Stimulated activated CD8-positive, alpha-beta memory T cell treated with anti-CD3 and anti-CD28 coated beads, Interleukin-12 subunit alpha, Interleukin-12 subunit beta, amount 100 ng/mL, for 1 hour (primary cell): ENCODE results near the gene PLXND1.

Experiments
- DNase-seq: peaks from one replicate; pipeline ENCODE4 v3.0.0-alpha.2; 2020; ENCODE audit warnings: low read depth

Gene PLXND1

GRCh38 chr3:129563332-129563731 is 43.1 kb downstream of the PLXND1 start:
- no peak for DNase-seq

DNA sequence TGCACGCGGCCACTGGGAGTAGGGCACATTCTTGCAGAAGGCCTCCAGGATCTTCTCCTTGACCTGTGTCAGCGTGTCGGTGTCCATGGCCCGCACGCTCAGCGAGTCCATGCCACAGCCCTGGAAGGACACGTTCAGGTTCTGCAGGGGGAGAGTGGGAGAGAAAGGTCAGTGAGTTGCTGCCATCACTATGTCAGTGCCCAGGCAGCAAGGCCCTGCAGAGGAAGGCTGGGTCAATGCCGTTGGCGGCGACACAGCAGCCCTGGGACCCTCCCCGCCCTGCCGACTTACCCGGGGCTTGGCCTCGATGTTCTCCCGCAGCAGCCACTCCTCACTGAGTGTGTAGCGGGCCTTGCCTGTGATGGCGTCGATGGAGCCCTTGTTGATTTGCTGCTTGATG is 43.7 kb downstream of the PLXND1 start:
- no peak for DNase-seq

DNA sequence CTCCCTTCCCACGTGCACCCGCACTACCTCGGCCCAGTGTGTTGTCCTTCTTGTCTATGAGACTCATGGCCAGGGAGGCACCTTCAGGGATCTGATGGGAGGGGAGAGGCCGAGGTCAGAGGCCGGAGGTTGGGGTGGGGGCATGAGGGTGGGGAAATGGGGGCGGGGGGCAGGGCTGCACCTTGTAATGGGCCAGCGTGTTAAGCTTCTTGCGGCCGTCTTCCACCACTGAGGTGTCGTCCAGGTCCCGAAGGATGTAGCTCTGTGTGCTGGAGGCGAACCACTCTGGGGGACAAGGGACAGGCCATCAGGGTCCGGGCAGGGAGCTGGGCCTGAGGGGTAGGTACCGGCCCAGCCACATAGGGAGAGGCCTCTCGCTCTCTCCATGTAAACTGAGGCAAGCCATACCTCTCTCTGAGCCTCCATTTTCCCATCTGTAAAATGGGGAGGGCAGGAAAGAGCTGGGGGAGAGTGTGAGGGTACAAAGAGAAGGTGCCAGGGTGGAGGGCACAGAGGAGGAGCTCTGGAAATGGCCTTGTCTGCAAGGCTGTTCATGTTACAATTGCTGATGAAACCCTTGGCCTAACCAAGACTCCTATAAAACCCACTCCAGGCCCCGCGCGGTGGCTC is 44.7 kb downstream of the PLXND1 start:
- DNase-seq = no peak

- DNase-seq = no peak
Measured at GRCh38 chr3:129560911-129561594, 45.4 kb downstream of the PLXND1 start.

DNA sequence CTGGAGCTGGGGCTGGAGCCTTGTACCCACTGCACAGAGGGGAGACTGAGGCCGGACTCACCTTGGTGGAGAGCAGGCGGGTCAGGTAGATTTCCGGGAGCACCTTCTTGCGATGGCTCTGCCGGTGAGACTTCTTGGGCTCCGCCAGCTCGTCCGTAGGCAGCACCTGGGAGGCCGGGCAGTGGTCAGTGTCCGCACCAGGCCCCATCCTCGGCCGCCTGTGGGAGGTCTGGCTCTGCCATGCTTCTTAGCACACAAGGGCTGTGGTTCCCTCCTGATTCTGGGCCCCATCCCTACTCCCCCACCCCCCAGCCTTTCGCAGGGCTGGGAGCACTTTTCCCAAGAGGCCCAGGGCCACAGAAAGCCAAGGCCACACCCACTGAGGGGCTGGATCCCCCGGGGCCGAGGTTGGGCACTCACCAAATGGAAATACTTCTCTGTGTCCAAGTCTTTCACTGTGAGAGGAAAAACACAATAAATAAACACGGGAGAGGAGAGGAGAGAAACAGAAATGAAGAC is 46.1 kb downstream of the PLXND1 start:
- DNase-seq = no peak

DNA sequence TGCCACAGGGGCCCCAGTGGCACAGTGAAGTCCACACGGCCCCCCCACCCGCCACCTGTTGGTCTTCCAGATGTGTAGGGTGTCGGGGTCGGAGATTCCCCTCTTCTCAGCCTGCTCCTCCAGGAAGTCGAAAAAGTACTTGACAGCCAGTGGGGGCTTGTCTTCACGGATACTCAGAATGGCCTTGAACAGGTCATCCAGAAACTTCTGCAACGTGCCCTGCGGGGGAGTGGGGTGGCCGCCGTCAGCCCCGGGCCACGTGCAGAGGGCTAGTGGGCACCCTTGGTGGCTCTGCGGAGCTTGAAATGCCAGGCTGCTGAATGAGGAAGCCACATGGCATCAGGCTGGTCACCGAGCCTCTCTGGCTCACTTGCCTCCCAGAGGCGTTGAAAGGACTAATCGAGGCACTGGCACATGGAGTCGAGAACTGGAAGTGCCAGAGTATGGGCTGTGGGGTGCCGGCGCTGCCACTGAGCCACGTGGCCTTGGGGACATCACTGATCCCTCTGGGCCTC is 46.9 kb downstream of the PLXND1 start:
- DNase-seq = no peak

DNA sequence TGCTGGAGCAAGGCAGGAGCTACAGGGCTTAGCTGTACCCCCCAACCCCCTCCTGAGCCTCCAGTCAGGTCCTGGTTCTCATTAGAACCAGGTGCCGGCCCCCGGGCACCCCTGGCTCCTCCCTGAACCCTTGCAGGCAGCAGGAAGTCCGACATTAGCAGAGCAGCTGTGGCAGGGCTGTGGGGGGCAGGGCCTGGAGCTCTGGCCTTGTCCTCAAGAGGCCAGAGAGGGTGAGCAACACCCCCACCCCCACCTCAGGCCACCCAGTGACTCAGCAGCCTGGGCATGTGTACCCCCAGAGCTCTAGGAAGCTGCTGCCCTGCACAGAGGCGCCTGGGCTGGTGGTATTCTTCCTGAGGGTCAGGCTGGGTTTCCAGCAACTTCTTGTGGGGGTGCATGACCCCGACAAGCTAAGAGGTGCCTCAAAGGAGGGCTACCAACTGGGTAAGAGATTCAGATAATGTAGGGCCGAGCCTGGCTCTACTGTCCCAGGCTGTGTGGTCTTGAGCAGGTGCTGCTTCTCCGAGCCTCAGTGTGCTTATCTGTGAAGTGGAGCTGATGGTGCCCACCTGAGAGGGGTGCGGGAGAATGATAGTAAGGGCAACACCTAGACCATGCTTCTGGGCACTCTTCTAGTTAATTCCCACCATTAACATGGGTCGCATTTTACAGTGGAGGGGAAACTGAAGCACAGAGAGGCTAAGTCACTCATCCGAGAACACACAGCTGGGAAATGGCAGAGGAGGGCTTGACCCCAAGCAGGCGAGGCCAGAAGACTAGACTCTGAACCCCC is 47.5 kb downstream of the PLXND1 start:
- no peak for DNase-seq

- DNase-seq = no peak
Measured at GRCh38 chr3:129558081-129558771, 48.2 kb downstream of the PLXND1 start.

- no peak for DNase-seq
Measured at GRCh38 chr3:129557548-129557894, 49.0 kb downstream of the PLXND1 start.

- no peak for DNase-seq
Measured at GRCh38 chr3:129556890-129557547, 49.5 kb downstream of the PLXND1 start.

DNA sequence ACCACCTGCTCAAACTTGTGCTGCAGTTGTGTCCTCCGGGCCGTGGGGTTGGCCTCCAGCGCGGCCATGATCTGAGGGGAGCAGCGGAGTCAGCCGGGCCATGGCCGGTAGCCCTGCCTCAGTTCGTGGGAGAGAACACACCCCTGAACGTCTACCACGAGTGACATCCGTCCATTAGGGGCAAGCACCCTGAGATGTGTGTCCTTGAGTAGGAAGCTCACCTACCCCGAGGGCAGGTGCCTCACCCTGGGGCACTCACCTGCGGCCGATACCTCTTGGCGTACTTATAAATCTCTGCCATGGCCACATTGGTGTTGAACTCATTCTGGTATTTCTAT is 50.1 kb downstream of the PLXND1 start:
- no peak for DNase-seq

GRCh38 chr3:129555616-129556357 is 50.7 kb downstream of the PLXND1 start:
- no peak for DNase-seq

DNA sequence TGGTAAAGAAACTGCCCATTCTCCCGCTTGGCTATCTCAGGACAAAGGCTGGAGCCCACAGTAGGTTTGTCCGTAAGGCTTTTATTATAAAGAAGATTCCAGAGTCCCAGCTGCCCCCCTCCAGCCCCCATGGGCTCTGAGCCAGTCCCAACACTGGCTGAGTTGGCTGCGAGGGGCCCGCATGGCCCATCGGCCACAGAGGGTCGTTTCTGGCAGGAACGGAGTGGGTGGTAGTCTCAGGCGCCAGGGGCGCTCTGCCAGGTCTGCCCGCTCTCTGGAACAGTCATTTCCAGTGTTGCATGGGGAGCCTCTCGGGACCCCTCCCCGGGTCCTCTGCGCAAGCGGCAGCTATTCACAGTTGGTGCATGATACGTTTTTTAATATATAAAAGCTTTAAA is 51.3 kb downstream of the PLXND1 start:
- DNase-seq = no peak

DNA sequence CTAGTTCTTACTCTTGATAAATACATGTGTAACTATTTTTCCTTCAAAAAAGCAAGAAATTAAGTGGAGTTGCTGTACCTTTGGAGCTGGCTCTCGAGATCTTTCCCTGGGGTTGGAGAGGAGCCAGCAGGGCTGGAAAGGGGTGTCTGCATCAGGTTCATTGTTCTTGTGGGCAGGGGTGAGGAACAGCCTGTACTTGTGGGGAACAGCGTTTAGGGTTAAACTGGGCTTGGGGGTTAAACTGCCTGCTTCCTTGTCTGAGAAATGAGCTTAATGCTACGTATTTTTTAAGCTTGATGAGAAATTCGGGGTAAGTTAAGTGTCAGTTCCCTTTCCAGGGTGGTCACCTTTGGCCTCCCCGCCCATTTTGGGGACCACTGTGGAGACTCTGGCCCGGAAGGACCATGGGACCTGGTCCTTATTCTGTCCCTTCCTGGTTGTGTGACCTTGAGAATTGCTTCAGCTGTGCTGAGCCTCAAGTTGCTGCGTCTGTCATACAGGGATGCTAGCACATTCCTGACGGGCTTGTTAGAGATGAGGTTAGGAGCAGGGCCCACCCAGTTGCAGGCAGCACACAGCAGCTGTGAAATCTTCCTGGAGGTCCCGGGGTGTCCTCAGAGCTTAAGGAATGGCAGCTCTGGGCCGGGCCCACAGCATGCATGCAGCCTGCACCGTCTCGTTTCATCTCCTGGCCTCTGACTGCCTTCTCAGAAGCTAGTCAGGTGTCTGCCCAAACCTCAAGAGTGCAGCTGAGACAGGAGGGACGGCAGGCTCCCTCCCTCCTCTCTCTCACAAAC is 51.9 kb downstream of the PLXND1 start:
- no peak for DNase-seq

GRCh38 chr3:129553719-129554118 is 52.8 kb downstream of the PLXND1 start:
- DNase-seq = no peak

DNA sequence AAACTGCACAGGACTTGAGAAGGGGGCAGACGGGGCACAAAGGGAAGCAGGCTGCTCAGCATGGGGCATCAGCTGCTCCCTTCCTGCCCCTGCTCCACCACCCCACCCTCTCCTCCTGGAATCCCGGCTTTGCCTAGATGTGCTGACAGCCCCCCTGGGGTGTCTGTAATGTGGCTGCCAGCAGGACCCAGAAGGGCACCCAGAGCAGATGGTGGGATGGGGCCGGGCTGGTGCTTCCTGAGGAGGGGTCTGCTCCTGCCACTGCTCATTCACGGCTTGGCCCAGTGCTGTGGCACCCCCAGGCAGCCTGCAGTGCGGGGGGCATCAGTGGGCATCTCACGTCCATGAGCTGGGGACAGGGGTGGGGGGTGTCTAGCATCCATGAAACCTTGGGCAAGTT is 53.3 kb downstream of the PLXND1 start:
- DNase-seq = no peak

DNA sequence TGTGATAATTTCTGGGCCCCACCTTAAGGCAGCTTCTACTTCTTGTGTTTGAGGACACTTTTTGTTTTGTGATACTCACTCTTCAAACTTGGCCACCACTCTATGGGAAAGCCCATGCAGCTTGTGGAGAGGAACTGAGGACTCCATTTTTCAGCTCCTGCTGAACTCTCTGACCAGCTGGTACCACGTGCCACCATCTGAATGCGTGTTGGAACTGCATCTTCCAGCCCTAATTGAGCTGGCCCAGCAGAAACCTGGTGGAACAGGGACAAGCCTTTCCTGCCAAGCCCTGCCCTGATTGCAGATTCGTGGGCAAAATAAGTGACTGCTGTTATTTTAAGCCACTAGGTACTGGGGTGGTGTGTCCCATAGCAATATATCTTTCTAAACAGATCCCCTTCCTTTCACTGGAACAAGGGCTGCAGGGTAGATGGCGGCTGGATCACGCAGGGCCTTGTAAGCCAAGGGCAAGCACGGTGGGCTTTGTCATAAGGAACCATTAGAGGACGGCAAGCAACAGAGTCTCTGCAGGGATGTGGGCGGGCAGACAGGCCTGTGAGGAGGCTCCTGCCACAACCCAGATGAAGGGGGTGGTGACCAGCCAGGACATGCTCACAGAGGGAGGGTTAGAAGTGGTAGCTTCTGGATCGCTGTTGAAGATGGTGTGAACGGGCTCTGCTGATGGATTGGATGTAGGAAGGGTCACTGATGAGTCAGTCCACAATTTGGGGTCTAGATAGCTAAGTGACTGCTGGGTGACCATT is 54.0 kb downstream of the PLXND1 start:
- no peak for DNase-seq

DNA sequence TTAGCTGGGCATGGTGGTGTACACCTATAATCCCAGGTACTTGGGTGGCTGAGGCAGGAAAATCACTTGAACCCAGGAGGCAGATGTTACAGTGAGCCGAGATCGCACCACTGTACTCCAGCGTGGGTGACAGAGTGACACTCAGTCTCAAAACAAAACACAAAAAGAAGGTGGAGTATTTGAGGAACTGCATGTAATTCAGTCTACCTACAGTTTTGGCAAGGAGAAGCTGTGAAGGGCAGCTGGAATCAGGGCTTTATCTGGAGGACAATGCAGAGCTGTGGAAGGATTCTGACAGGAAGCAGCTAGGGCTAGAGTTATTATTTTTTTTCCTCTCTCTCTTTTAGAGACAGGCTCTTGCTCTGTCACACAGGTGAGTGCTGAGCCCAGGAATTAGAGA is 56.7 kb downstream of the PLXND1 start:
- DNase-seq = no peak

DNA sequence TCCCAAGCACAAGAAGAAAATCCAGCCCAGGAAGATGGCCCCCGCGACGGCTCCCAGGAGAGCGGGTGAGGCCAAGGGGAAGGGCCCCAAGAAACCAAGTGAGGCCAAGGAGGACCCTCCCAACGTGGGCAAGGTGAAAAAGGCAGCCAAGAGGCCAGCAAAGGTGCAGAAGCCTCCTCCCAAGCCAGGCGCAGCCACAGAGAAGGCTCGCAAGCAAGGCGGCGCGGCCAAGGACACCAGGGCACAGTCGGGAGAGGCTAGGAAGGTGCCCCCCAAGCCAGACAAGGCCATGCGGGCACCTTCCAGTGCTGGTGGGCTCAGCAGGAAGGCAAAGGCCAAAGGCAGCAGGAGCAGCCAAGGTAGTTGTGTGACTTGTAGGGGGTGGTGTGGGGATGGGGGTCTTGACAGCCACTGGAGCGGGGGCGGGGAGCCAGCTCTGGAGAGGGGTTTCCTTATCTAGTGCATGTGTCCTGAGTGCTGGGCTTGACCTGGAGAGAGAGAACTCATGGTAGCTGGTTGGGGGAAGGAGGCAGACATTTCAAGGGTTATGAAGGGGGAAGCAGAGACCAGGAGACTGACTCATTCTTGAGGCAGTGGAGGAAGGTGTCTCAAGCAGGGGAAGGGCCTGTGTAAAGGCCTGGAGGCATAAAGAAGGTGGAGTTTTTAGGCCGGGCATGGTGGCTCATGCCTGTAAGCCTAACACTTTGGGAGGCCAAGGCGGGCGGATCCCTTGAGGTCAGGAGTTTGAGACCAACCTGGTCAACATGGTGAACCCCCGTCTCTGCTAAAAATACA is 57.3 kb downstream of the PLXND1 start:
- no peak for DNase-seq
